Coronary artery (tissue), 2 donors: ENCODE data around the gene SURF2.
A peak's percentile ranks its signal among the peaks of the same experiment; 100 is the strongest.
"Not testable (repeated sequence)": the region's sequence is repeated elsewhere in the genome, so short reads cannot be mapped to it uniquely, and the experiment has no call there.

ENCODE experiments used
- DNase-seq: peaks from one replicate; pipeline ENCODE4 v3.0.0-alpha.2; 2017; ENCODE audit warnings: low spot score
- H3K27ac ChIP-seq, 2 donors: fragments of 200-600 bp; sonication (generic); one replicate each; pipeline ENCODE4 v1.5.1; 2016 to 2019
- H3K4me3 ChIP-seq: fragments of 200-600 bp; sonication (generic); 2 replicates; pipeline ENCODE4 v1.5.1; 2016; ENCODE audit warnings: mild to moderate bottlenecking, moderate library complexity
- CTCF ChIP-seq: fragments of 200-600 bp; sonication (generic); IDR thresholded peaks from one replicate; pipeline ENCODE4 v1.5.1; 2019; ENCODE audit warnings: antibody characterized with exemption

Gene SURF2

GRCh38 chr9:133331641-133332380 is 24.5 kb upstream of the SURF2 start:
- TF ChIP-seq CTCF = no peak
- no peak overlapping the region for H3K4me3 ChIP-seq
- H3K27ac ChIP-seq = no peak overlapping the region
- DNase-seq = no peak

GRCh38 chr9:133332381-133332730 is 24.0 kb upstream of the SURF2 start:
- no peak for TF ChIP-seq CTCF
- no peak overlapping the region for H3K4me3 ChIP-seq
- DNase-seq = no peak
- H3K27ac ChIP-seq = no peak overlapping the region

- no peak for DNase-seq
- Histone ChIP-seq H3K27ac (no peak overlapping the region), H3K4me3 (no peak overlapping the region)
- TF ChIP-seq CTCF = no peak
Measured at GRCh38 chr9:133333011-133333410, 23.3 kb upstream of the SURF2 start.

- no peak for TF ChIP-seq CTCF
- DNase-seq = no peak
- no peak overlapping the region for H3K27ac ChIP-seq
- no peak overlapping the region for H3K4me3 ChIP-seq
Measured at GRCh38 chr9:133333566-133333965, 22.8 kb upstream of the SURF2 start.

- H3K27ac ChIP-seq = no peak overlapping the region
- H3K4me3 ChIP-seq = no peak overlapping the region
- no peak for TF ChIP-seq CTCF
- no peak for DNase-seq
Measured at GRCh38 chr9:133334161-133334560, 22.2 kb upstream of the SURF2 start.

- H3K27ac ChIP-seq, DNase-seq: not testable (repeated sequence)
- H3K4me3 ChIP-seq = peak overlapping the region; percentile 82
Measured at GRCh38 chr9:133334888-133335287, 21.5 kb upstream of the SURF2 start.

- Histone ChIP-seq H3K4me3 (peak within 1 kb of the TSS; percentile 82), H3K27ac (peak within 1 kb of the TSS in 1 of 2 donors; percentile 80)
- no peak for TF ChIP-seq CTCF
- DNase-seq = peak; percentile 89
Measured at GRCh38 chr9:133335924-133336811, 20.2 kb upstream of the SURF2 start, which contains the start of gene SURF6. Gene SURF6 (minus strand): TSS chr9:133336188. CDS start chr9:133336132, 56 bp downstream.
